ENCODE data around the gene TPSB2.
"Not testable (repeated sequence)": the region's sequence is repeated elsewhere in the genome, so short reads cannot be mapped to it uniquely, and the experiment has no call there.

Gene TPSB2

GRCh38 chr16:1230084-1230470 is at the start of gene TPSB2:
Gene TPSB2 (minus strand): TSS chr16:1230184. CDS start chr16:1229951, 233 bp downstream.
- DNase-seq (ENCODE audit: low spot score) = not testable (repeated sequence)

DNA sequence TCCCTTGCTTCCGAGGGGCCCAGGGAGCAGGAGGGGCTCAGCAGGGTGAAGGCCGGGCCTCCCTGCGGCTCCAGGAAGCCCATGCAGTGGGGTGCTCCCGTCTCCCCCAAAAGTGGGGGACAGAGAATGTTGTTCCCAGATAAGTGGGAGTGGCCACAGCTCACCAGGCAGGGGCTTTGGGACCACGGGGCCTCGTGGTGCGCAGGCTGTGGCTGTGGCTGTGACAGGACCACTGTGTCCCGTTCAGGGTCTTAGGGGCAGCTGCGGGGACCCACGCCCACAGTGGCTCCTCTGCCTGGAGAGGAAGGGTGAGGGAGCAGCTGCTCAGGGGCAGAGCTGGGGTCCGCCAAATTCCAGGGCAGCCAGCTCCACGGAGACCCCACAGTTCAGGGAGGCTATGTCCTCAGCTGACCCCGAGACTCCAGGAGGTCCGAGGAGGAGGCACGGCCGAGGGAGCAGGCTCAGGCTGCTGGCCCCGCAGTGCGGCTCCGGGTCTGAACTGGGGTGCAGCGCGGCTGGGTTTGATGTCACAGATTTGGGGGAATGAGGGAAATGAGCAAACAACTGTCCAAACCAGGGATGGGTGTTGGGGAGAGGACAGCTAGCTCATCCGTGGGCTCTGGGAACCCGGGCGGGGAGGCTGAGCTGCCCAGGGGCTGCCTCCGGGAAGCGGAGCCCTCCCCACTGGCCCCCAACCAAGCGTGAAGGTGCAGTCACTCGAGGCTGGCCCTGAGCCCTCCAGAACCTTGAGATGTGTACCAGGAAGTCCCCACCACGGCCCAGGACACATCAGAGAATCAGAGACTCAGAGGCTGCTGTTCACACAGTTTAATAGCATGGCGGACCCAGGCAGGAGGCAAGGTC is 49.3 kb upstream of the TPSB2 start:
- DNase-seq (ENCODE audit: low spot score) = no peak
- TF ChIP-seq CTCF (IDR thresholded peaks at IDR 0.05; ENCODE audit: extremely low read depth, missing control alignments) = no peak

- DNase-seq (ENCODE audit: low spot score) = no peak
- TF ChIP-seq CTCF (IDR thresholded peaks at IDR 0.05; ENCODE audit: extremely low read depth, missing control alignments) = no peak
These were observed 48.5 kb upstream of the TPSB2 start for GRCh38 chr16:1278477-1278876.

- no peak for DNase-seq (ENCODE audit: low spot score)
- TF ChIP-seq CTCF (IDR thresholded peaks at IDR 0.05; ENCODE audit: extremely low read depth, missing control alignments) = no peak
These were observed 47.8 kb upstream of the TPSB2 start for GRCh38 chr16:1277617-1278282.

DNA sequence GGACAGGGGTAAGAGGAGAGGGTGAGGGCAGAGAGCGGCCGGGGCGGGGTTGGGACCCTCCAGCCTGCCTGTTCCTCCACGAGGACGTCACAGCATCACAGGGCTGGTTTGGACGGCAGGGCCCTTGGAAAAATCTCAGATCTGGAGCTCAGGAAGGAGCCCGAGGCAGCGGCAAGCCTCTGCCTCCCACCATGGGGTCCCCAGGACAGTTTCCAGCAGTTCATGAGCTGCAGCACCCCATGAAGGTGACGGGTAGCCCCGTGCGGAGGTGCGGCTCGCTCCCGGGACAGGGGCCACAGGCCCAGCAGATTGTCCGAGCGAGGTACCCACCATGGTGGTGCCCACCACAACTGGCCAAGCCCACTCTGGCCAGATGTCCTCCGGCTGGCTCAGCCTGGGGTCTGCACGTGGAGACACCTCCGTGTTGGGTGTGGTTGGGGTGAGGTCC is 47.2 kb upstream of the TPSB2 start:
- no peak for TF ChIP-seq CTCF (IDR thresholded peaks at IDR 0.05; ENCODE audit: extremely low read depth, missing control alignments)
- no peak for DNase-seq (ENCODE audit: low spot score)

DNA sequence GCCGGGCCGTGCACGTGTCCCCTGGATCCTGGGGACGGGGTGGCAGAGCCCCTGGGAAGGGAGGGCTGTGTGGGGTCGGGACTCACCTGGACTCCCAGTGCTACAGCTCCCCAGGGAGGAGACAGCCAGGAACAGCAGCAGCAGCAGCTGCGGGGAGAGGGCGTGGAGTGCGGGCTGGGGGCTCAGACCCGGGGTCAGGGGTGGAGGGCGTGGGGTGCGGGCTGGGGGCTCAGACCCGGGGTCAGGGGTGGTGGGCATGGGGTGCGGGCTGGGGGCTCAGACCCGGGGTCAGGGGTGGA is 46.5 kb upstream of the TPSB2 start:
- DNase-seq (ENCODE audit: low spot score) = no peak
- TF ChIP-seq CTCF (IDR thresholded peaks at IDR 0.05; ENCODE audit: extremely low read depth, missing control alignments) = no peak

DNA sequence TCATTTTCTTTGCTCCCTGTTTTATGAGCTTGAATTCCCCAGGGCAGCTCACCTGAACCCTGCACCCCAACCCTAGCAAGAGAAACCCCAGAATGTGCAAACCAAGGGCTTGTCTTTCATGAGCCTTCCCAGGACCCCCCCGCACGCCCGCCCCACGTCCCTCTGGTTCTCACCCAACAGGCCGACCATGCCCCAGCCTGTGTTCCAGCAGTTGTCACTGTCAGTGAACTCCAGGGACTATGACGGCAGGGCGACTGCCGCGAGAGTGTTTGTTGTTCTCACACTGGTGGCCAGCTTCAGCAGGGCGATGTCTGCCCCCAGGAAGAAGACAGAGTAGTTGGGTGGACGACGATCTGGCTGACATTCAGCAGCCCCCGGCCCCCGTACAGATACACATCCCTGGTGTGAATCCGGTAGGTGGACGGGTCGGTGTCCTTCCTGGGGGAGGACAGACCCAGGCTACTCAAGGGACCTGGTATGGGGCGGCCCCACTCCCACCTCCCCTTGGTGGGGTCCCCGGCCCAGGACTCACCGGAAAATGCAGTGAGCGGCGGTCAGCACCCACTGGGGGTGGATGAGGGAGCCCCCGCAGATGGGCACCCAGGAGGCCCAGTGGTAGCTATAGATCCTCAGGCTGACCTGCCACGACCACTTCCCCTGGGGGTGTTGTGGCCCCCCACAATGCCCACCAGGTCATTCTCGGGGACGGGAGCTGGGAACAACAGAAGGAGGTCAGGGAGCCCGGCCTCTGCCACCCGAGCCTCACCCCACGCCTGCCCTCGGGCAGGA is 46.0 kb upstream of the TPSB2 start:
- DNase-seq (ENCODE audit: low spot score) = no peak
- TF ChIP-seq CTCF (IDR thresholded peaks at IDR 0.05; ENCODE audit: extremely low read depth, missing control alignments) = no peak

All from GM20000 (cell line).